ENCODE results near the gene BRF1. TPM values are rescaled to one million over a fixed set of nuclear protein-coding genes. Genes with fewer than 3 reads are reported as not detected.
A peak's percentile ranks its signal among the peaks of the same experiment; 100 is the strongest.

The BRF1 gene
- total RNA-seq, 1 experiment from 2014 or later = 26.4 TPM

DNA sequence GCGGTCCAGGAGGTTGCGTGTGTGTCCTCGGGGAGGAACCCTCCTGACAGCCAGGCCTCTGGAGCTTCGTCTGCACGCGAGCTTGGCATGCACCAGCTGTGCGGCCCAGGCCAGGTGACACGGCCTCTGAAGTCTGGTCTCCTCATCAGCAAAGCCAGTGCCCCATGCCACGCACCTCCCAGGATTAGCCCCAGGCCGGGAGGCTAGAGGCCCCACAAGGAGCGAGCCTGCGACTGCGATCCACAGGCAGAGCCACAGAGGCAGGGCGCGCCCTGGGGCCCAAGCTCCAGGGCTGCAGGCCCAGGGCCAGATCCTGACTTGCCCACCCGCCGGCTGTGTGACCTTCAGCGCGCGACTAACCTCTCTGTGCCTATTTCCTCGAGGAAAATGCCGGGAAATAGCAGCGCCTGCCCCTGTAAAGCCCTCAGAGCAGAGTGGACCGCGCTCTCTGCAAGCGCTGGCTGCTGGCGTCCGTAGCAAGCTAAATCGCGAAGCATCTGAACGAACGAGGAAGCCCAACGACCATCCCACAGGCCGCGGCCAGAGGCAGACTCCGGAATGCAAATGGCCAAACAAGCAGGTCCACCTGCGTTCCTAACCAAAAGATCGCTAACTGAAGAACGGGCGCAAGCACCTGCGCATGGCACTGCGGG, 53.0 kb downstream of the BRF1 start:
- Mint-ChIP-seq H3K27ac (peak overlapping the region; percentile 72; the same call in 1 of the 2 replicates), H3K27me3 (ENCODE audit: low read depth) (no peaks in the 10 kb centered on the region; the same call in 1 of the 2 replicates), H3K4me1 (peaks cover 5% of the 10 kb centered on the region), H3K36me3 (peaks cover 6% of the 10 kb centered on the region; the same call in 1 of the 2 replicates), H3K4me3 (peak overlapping the region; percentile 75), H3K9me3 (no peaks in the 10 kb centered on the region)
- ChIA-PET POLR2A (interaction anchor here (1.7 kb wide), 1 partner anchor 53 kb away, joined by 10 read pairs; the partner anchor contains the start of gene BRF1), CTCF (interaction anchor here (0.6 to 3.6 kb wide), 18 partner anchors 14 to 281 kb away, joined by 3 to 11 read pairs (median 4); partner anchors contain the start of genes BRF1, CRIP1, JAG2 and NUDT14)
- no peak for DNase-seq (ENCODE audit: low spot score)
- peak; percentile 5 for ATAC-seq
- TF ChIP-seq GTF2I (CRISPR knock-in tag; conservative IDR thresholded peaks at IDR 0.05) (peak; percentile 96), GRHL2 (CRISPR knock-in tag; IDR thresholded peaks at IDR 0.05; ENCODE audit: insufficient replicate concordance, severe bottlenecking) (no peak), RORB (CRISPR knock-in tag; IDR thresholded peaks at IDR 0.05) (no peak), MXD4 (CRISPR knock-in tag; IDR thresholded peaks at IDR 0.05; ENCODE audit: borderline replicate concordance) (no peak), ZNF396 (CRISPR knock-in tag; IDR thresholded peaks at IDR 0.05; ENCODE audit: borderline replicate concordance) (no peak), USF1 (CRISPR knock-in tag; IDR thresholded peaks at IDR 0.05) (no peak), CBFB (CRISPR knock-in tag; IDR thresholded peaks at IDR 0.05; ENCODE audit: low read depth) (no peak), NR2C2 (CRISPR knock-in tag; IDR thresholded peaks at IDR 0.05) (no peak), ZNF671 (CRISPR knock-in tag; IDR thresholded peaks at IDR 0.05) (peak; percentile 50; the same call in 1 of the 2 replicates), ZNF532 (CRISPR knock-in tag; IDR thresholded peaks at IDR 0.05; ENCODE audit: borderline replicate concordance) (no peak), ZNF138 (CRISPR knock-in tag; conservative IDR thresholded peaks at IDR 0.05) (0 out of 2 replicates have a peak, but pooled peaks have one; percentile 45), FOXP4 (CRISPR knock-in tag; IDR thresholded peaks at IDR 0.05) (no peak), TEAD1 (CRISPR knock-in tag; IDR thresholded peaks at IDR 0.05) (no peak), CREB1 (CRISPR knock-in tag; IDR thresholded peaks at IDR 0.05) (no peak), PRRX2 (CRISPR knock-in tag; IDR thresholded peaks at IDR 0.05) (0 out of 2 replicates have a peak, but pooled peaks have one; percentile 5)
- TF ChIP-seq, protein P1, sequence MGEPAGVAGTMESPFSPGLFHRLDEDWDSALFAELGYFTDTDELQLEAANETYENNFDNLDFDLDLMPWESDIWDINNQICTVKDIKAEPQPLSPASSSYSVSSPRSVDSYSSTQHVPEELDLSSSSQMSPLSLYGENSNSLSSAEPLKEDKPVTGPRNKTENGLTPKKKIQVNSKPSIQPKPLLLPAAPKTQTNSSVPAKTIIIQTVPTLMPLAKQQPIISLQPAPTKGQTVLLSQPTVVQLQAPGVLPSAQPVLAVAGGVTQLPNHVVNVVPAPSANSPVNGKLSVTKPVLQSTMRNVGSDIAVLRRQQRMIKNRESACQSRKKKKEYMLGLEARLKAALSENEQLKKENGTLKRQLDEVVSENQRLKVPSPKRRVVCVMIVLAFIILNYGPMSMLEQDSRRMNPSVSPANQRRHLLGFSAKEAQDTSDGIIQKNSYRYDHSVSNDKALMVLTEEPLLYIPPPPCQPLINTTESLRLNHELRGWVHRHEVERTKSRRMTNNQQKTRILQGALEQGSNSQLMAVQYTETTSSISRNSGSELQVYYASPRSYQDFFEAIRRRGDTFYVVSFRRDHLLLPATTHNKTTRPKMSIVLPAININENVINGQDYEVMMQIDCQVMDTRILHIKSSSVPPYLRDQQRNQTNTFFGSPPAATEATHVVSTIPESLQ (CRISPR knock-in tag; IDR thresholded peaks at IDR 0.05) = no peak
- TF ChIP-seq, protein P2, sequence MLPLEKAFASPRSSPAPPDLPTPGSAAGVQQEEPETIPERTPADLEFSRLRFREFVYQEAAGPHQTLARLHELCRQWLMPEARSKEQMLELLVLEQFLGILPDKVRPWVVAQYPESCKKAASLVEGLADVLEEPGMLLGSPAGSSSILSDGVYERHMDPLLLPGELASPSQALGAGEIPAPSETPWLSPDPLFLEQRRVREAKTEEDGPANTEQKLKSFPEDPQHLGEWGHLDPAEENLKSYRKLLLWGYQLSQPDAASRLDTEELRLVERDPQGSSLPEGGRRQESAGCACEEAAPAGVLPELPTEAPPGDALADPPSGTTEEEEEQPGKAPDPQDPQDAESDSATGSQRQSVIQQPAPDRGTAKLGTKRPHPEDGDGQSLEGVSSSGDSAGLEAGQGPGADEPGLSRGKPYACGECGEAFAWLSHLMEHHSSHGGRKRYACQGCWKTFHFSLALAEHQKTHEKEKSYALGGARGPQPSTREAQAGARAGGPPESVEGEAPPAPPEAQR (CRISPR knock-in tag; IDR thresholded peaks at IDR 0.05) = no peak
- TF ChIP-seq, protein P3, sequence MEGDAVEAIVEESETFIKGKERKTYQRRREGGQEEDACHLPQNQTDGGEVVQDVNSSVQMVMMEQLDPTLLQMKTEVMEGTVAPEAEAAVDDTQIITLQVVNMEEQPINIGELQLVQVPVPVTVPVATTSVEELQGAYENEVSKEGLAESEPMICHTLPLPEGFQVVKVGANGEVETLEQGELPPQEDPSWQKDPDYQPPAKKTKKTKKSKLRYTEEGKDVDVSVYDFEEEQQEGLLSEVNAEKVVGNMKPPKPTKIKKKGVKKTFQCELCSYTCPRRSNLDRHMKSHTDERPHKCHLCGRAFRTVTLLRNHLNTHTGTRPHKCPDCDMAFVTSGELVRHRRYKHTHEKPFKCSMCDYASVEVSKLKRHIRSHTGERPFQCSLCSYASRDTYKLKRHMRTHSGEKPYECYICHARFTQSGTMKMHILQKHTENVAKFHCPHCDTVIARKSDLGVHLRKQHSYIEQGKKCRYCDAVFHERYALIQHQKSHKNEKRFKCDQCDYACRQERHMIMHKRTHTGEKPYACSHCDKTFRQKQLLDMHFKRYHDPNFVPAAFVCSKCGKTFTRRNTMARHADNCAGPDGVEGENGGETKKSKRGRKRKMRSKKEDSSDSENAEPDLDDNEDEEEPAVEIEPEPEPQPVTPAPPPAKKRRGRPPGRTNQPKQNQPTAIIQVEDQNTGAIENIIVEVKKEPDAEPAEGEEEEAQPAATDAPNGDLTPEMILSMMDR (IDR thresholded peaks at IDR 0.05) = no peak
- TF ChIP-seq, protein P4, sequence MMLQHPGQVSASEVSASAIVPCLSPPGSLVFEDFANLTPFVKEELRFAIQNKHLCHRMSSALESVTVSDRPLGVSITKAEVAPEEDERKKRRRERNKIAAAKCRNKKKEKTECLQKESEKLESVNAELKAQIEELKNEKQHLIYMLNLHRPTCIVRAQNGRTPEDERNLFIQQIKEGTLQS (CRISPR knock-in tag; conservative IDR thresholded peaks at IDR 0.05) = no peak
- TF ChIP-seq, protein P5, sequence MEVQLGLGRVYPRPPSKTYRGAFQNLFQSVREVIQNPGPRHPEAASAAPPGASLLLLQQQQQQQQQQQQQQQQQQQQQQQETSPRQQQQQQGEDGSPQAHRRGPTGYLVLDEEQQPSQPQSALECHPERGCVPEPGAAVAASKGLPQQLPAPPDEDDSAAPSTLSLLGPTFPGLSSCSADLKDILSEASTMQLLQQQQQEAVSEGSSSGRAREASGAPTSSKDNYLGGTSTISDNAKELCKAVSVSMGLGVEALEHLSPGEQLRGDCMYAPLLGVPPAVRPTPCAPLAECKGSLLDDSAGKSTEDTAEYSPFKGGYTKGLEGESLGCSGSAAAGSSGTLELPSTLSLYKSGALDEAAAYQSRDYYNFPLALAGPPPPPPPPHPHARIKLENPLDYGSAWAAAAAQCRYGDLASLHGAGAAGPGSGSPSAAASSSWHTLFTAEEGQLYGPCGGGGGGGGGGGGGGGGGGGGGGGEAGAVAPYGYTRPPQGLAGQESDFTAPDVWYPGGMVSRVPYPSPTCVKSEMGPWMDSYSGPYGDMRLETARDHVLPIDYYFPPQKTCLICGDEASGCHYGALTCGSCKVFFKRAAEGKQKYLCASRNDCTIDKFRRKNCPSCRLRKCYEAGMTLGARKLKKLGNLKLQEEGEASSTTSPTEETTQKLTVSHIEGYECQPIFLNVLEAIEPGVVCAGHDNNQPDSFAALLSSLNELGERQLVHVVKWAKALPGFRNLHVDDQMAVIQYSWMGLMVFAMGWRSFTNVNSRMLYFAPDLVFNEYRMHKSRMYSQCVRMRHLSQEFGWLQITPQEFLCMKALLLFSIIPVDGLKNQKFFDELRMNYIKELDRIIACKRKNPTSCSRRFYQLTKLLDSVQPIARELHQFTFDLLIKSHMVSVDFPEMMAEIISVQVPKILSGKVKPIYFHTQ (CRISPR knock-in tag; IDR thresholded peaks at IDR 0.05) = no peak

Measured in WTC11 (cell line).